Karpas-422 (cell line): ENCODE measurements around the gene SDK1. TPM values are rescaled to one million over a fixed set of nuclear protein-coding genes. Genes with fewer than 3 reads are reported as not detected.
"Not testable (repeated sequence)": the region's sequence is repeated elsewhere in the genome, so short reads cannot be mapped to it uniquely, and the experiment has no call there.

Experiments used
- DNase-seq: peaks from one replicate; pipeline ENCODE4 v3.0.0-alpha.2; 2015
- H2AFZ ChIP-seq: fragments of 200-600 bp; sonication (generic); 2 replicates; pipeline ENCODE4 v1.6.1; 2014; ENCODE audit warnings: antibody characterized with exemption, low read length, mixed read lengths
- H3K27ac ChIP-seq: fragments of 200-600 bp; sonication (generic); 2 replicates; pipeline ENCODE4 v1.5.1; 2014; ENCODE audit warnings: mild to moderate bottlenecking, low read length, moderate library complexity
- H3K27me3 ChIP-seq: fragments of 200-600 bp; sonication (generic); 2 replicates; pipeline ENCODE4 v1.6.1; 2014; ENCODE audit warnings: low read length, mixed read lengths
- H3K36me3 ChIP-seq: fragments of 200-600 bp; sonication (generic); 2 replicates; pipeline ENCODE4 v1.6.1; 2014; ENCODE audit warnings: low read length, mixed read lengths; ENCODE audit not compliant: insufficient read depth
- H3K4me1 ChIP-seq: fragments of 200-600 bp; sonication (generic); 2 replicates; pipeline ENCODE4 v1.6.1; 2014; ENCODE audit warnings: mild to moderate bottlenecking, low read length, mixed read lengths
- H3K4me2 ChIP-seq: fragments of 200-600 bp; sonication (generic); 2 replicates; pipeline ENCODE4 v1.6.1; 2014; ENCODE audit warnings: low read length, low read depth, mild to moderate bottlenecking; ENCODE audit not compliant: poor library complexity, severe bottlenecking
- H3K4me3 ChIP-seq: fragments of 200-600 bp; sonication (generic); 2 replicates; pipeline ENCODE4 v1.5.1; 2014; ENCODE audit warnings: mild to moderate bottlenecking, antibody characterized with exemption, low read length, mixed read lengths
- H3K79me2 ChIP-seq: fragments of 200-600 bp; sonication (generic); 2 replicates; pipeline ENCODE4 v1.6.1; 2014; ENCODE audit warnings: mild to moderate bottlenecking, low read length, mixed read lengths
- H3K9ac ChIP-seq: fragments of 200-600 bp; sonication (generic); 2 replicates; pipeline ENCODE4 v1.6.0; 2014; ENCODE audit warnings: low read length
- H3K9me2 ChIP-seq: fragments of 200-600 bp; sonication (generic), shearing (Covaris generic); replicated peaks from 2 replicates; pipeline ENCODE4 v1.6.0; 2014; ENCODE audit warnings: mild to moderate bottlenecking, low read length, moderate library complexity; ENCODE audit not compliant: insufficient read depth
- H3K9me3 ChIP-seq: fragments of 300-700, 200-600 bp; sonication (generic); 2 replicates; pipeline ENCODE4 v1.6.1; 2014; ENCODE audit warnings: low read length, mixed read lengths
- H4K20me1 ChIP-seq: fragments of 200-600 bp; sonication (generic); 2 replicates; pipeline ENCODE4 v1.6.1; 2014; ENCODE audit warnings: mild to moderate bottlenecking, antibody characterized with exemption, low read length, low read depth; ENCODE audit not compliant: insufficient read depth
- total RNA-seq: library from RNA; depleted of rRNA; stranded (reverse); fragments of >200 nt; shearing (Covaris generic); gene quantifications from 2 replicates; pipeline ENCODE4 v1.2.3, GENCODE V29; 2014; ENCODE audit warnings: low replicate concordance

The SDK1 gene
- total RNA-seq, 1 experiment from 2014 or later, result not detected

DNA sequence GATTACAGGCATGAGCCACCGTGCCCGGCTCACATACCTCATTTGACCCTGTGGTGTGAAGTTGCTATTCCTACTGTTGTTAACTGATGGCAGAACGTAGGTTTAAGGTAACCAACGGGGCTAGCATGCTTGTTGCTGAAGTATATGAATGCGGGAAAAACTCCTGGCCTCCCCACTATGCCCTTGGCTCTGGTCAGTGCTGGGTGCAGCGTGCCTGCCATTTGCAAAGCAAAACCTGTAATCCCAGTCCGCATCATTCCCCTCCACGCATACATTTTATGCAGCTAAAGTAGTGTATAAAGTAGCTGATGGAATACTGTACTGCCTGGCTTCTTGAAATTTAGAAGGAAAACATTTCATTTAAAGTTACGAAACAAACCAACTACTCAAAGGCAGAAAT is 273.3 kb downstream of the SDK1 start:
- H4K20me1 ChIP-seq, result no peaks in the 10 kb centered on the region
- H3K4me1 ChIP-seq, result no peaks in the 10 kb centered on the region
- no peak overlapping the region for H2AFZ ChIP-seq
- no peak overlapping the region for H3K4me3 ChIP-seq
- H3K9me2 ChIP-seq, result no peaks in the 10 kb centered on the region
- peaks cover 6% of the 10 kb centered on the region for H3K9me3 ChIP-seq
- no peak for DNase-seq
- H3K4me2 ChIP-seq, result no peak overlapping the region
- no peaks in the 10 kb centered on the region for H3K79me2 ChIP-seq
- H3K9ac ChIP-seq, result no peak overlapping the region
- H3K36me3 ChIP-seq, result no peaks in the 10 kb centered on the region
- H3K27ac ChIP-seq, result no peak overlapping the region
- H3K27me3 ChIP-seq, result no peaks in the 10 kb centered on the region

DNA sequence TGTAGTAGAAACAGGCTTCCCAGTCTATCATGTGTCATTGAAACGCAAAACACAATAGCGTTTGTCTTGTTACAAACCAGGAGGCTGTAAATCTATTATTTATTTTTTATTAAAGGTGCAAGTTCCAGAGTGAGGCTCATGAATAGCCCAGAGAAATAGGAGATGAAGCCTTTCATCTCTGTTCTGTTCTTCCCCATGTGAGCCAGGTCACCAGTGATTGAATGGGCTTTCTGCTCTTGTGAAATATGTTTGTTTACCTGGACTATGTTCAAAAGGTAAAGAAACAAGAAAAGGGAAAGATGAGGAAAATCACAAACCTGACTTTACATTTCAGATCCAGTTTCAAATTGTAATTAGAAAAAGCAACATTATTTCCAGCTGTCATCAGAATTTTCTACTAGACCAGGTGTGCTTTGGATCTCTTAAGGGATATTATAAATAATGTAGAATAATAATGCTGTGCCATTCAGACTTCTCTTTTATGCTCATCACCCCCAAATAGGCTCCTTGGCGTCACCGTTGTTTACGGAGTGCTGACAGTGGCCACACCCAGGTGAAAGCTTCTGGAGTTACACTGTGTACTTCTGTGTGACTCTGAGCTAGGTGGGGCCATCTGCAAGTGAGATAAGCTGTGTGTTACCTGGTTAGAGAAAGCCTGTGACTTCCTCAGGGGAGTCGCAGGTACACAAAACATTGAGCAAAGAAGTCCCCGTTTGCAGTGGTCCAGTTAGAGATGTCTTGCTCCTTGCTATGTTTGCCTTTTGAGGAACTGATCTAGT is 274.9 kb downstream of the SDK1 start:
- Histone ChIP-seq H3K36me3 (no peaks in the 10 kb centered on the region), H3K9me2 (no peaks in the 10 kb centered on the region), H3K4me1 (no peaks in the 10 kb centered on the region), H3K9me3 (peaks cover 16% of the 10 kb centered on the region), H3K27me3 (no peaks in the 10 kb centered on the region), H3K79me2 (no peaks in the 10 kb centered on the region), H4K20me1 (no peaks in the 10 kb centered on the region), H3K4me2 (no peak overlapping the region), H2AFZ (no peak overlapping the region), H3K4me3 (no peak overlapping the region), H3K9ac (no peak overlapping the region), H3K27ac (no peak overlapping the region)
- no peak for DNase-seq

- Histone ChIP-seq H3K9me3 (peaks cover 16% of the 10 kb centered on the region), H3K9ac (no peak overlapping the region), H3K4me2 (no peak overlapping the region), H3K27me3 (no peaks in the 10 kb centered on the region), H3K36me3 (no peaks in the 10 kb centered on the region), H3K4me1 (no peaks in the 10 kb centered on the region), H3K79me2 (no peaks in the 10 kb centered on the region), H3K4me3 (no peak overlapping the region), H3K27ac (no peak overlapping the region), H3K9me2 (no peaks in the 10 kb centered on the region), H2AFZ (no peak overlapping the region), H4K20me1 (no peaks in the 10 kb centered on the region)
- DNase-seq, result no peak
Measured at GRCh38 chr7:3578399-3578798, 277.3 kb downstream of the SDK1 start.

DNA sequence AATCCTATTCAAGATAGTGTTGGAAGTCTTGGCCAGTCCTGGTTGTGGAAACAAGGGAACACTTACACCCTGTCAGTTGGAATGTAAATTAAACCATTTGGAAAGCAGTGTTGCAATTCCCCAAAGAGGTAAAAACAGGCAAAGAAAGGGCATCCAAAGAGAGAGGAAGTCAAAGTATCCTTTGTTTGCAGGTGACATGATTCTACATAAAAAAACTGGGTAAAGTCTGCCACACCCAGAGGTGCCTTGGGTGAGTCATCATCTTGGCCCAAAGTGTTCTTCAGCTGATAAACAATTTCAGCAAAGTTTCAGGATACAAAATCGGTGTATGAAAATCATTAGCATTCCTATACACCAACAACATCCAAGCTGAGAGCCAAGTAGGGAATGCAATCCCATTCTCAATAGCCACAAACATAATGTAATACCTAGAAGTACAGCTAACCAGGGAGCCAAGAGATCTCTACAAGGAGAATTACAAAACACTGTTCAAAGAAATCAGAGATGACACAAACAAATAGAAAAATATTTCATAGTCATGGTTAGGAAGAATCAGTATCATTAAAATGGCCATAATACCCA is 278.7 kb downstream of the SDK1 start:
- Histone ChIP-seq H3K9me3 (peaks cover 16% of the 10 kb centered on the region), H3K4me2 (no peak overlapping the region), H3K36me3 (no peaks in the 10 kb centered on the region), H3K27me3 (no peaks in the 10 kb centered on the region), H3K27ac (no peak overlapping the region), H2AFZ (no peak overlapping the region), H4K20me1 (no peaks in the 10 kb centered on the region), H3K4me1 (no peaks in the 10 kb centered on the region), H3K79me2 (no peaks in the 10 kb centered on the region), H3K9me2 (no peaks in the 10 kb centered on the region), H3K4me3 (no peak overlapping the region), H3K9ac (no peak overlapping the region)
- no peak for DNase-seq

DNA sequence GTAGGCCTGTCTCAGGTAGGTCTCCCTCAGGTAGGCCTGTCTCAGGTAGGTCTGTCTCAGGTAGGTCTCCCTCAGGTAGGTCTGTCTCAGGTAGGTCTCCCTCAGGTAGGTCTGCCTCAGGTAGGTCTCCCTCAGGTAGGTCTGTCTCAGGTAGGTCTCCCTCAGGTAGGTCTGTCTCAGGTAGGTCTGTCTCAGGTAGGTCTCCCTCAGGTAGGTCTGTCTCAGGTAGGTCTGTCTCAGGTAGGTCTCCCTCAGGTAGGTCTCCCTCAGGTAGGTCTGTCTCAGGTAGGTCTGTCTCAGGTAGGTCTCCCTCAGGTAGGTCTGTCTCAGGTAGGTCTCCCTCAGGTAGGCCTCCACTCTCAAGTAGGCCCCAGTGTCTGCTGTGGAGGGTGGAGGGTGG is 281.1 kb downstream of the SDK1 start:
- not testable (repeated sequence) for DNase-seq, H3K4me1 ChIP-seq, H3K9me2 ChIP-seq, H3K9ac ChIP-seq, H3K36me3 ChIP-seq, H3K27ac ChIP-seq, H2AFZ ChIP-seq, H3K4me2 ChIP-seq, H3K4me3 ChIP-seq, H3K79me2 ChIP-seq, H4K20me1 ChIP-seq, H3K27me3 ChIP-seq
- H3K9me3 ChIP-seq, result peaks cover 16% of the 10 kb centered on the region

GRCh38 chr7:3585826-3586225 is 284.8 kb downstream of the SDK1 start:
- Histone ChIP-seq H3K27me3 (no peaks in the 10 kb centered on the region), H3K36me3 (no peaks in the 10 kb centered on the region), H3K4me3 (no peak overlapping the region), H4K20me1 (no peaks in the 10 kb centered on the region), H3K4me2 (no peak overlapping the region), H3K27ac (no peak overlapping the region), H3K4me1 (no peaks in the 10 kb centered on the region), H3K9me2 (no peaks in the 10 kb centered on the region), H2AFZ (no peak overlapping the region), H3K79me2 (no peaks in the 10 kb centered on the region), H3K9me3 (no peaks in the 10 kb centered on the region), H3K9ac (no peak overlapping the region)
- no peak for DNase-seq

- no peak for DNase-seq
- Histone ChIP-seq H3K79me2 (no peaks in the 10 kb centered on the region), H3K4me2 (no peak overlapping the region), H3K4me3 (no peak overlapping the region), H4K20me1 (no peaks in the 10 kb centered on the region), H3K9me3 (no peaks in the 10 kb centered on the region), H3K4me1 (no peaks in the 10 kb centered on the region), H3K9me2 (no peaks in the 10 kb centered on the region), H2AFZ (no peak overlapping the region), H3K36me3 (no peaks in the 10 kb centered on the region), H3K27me3 (no peaks in the 10 kb centered on the region), H3K27ac (no peak overlapping the region), H3K9ac (no peak overlapping the region)
Measured at GRCh38 chr7:3588341-3588740, 287.3 kb downstream of the SDK1 start.

DNA sequence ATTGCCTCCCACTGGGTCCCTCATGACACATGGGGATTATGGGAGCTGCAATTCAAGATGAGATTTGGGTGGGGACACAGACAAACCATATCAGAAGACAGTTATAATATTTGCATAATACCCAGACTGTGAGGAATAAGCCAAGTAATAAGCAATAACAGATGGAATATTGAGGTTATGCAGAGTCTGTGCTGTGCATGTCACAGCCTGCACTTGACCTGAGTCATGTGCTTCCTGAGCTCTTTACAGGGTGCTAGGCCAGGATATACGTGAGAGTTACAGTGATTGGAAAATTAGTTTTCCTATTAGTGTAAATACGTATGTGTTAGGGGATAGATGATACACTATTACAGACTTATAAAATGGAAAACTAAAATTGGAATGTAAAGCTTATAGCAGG is 288.7 kb downstream of the SDK1 start:
- DNase-seq, result no peak
- Histone ChIP-seq H3K27ac (no peak overlapping the region), H2AFZ (no peak overlapping the region), H3K4me1 (no peaks in the 10 kb centered on the region), H3K9me3 (no peaks in the 10 kb centered on the region), H3K9ac (no peak overlapping the region), H3K4me3 (no peak overlapping the region), H3K27me3 (no peaks in the 10 kb centered on the region), H3K79me2 (no peaks in the 10 kb centered on the region), H3K36me3 (no peaks in the 10 kb centered on the region), H3K4me2 (no peak overlapping the region), H4K20me1 (no peaks in the 10 kb centered on the region), H3K9me2 (no peaks in the 10 kb centered on the region)
